ENCODE results near the gene MRAP.
"Not testable (repeated sequence)": the region's sequence is repeated elsewhere in the genome, so short reads cannot be mapped to it uniquely, and the experiment has no call there.

Gene MRAP

GRCh38 chr21:32298658-32299081, at the start of gene MRAP:
Gene MRAP, plus strand, starts transcription at chr21:32298855. Its CDS starts 117 bp downstream, at chr21:32298972.
- in situ Hi-C loops (cut with HindIII; ENCODE audit: low sequenced_read_pairs) = no loop called here

GRCh38 chr21:32249511-32250280, 49.0 kb upstream of the MRAP start:
- in situ Hi-C loops (cut with HindIII; ENCODE audit: low sequenced_read_pairs) = no loop called here

GRCh38 chr21:32252136-32252535, 46.5 kb upstream of the MRAP start:
- in situ Hi-C loops (cut with HindIII; ENCODE audit: low sequenced_read_pairs) = no loop called here

- in situ Hi-C loops (cut with HindIII; ENCODE audit: low sequenced_read_pairs) = no loop called here
Observed at GRCh38 chr21:32253215-32253641, 45.4 kb upstream of the MRAP start.

- in situ Hi-C loops (cut with HindIII; ENCODE audit: low sequenced_read_pairs) = no loop called here
Observed at GRCh38 chr21:32256251-32256650, 42.4 kb upstream of the MRAP start.

GRCh38 chr21:32256873-32257620, 41.6 kb upstream of the MRAP start:
- in situ Hi-C loops (cut with HindIII; ENCODE audit: low sequenced_read_pairs) = no loop called here

- in situ Hi-C loops (cut with HindIII; ENCODE audit: low sequenced_read_pairs) = no loop called here
Observed at GRCh38 chr21:32257962-32258785, 40.5 kb upstream of the MRAP start.

GRCh38 chr21:32258786-32259048, 39.9 kb upstream of the MRAP start:
- in situ Hi-C loops (cut with HindIII; ENCODE audit: low sequenced_read_pairs) = not testable (repeated sequence)

GRCh38 chr21:32260130-32260529, 38.5 kb upstream of the MRAP start:
- in situ Hi-C loops (cut with HindIII; ENCODE audit: low sequenced_read_pairs) = no loop called here

GRCh38 chr21:32261929-32262328, 36.7 kb upstream of the MRAP start:
- in situ Hi-C loops (cut with HindIII; ENCODE audit: low sequenced_read_pairs) = no loop called here

GRCh38 chr21:32265321-32265720, 33.3 kb upstream of the MRAP start:
- in situ Hi-C loops (cut with HindIII; ENCODE audit: low sequenced_read_pairs) = not testable (repeated sequence)

- in situ Hi-C loops (cut with HindIII; ENCODE audit: low sequenced_read_pairs) = no loop called here
Observed at GRCh38 chr21:32270748-32271147, 27.9 kb upstream of the MRAP start.

GRCh38 chr21:32276671-32277070, 22.0 kb upstream of the MRAP start:
- in situ Hi-C loops (cut with HindIII; ENCODE audit: low sequenced_read_pairs) = no loop called here

- in situ Hi-C loops (cut with HindIII; ENCODE audit: low sequenced_read_pairs) = no loop called here
Observed at GRCh38 chr21:32278103-32278502, 20.6 kb upstream of the MRAP start.

- in situ Hi-C loops (cut with HindIII; ENCODE audit: low sequenced_read_pairs) = no loop called here
Observed at GRCh38 chr21:32278518-32279376, 19.9 kb upstream of the MRAP start, which contains the start of gene MIS18A. Gene MIS18A, minus strand, starts transcription at chr21:32279049. Its CDS starts 35 bp downstream, at chr21:32279014.

- in situ Hi-C loops (cut with HindIII; ENCODE audit: low sequenced_read_pairs) = no loop called here
Observed at GRCh38 chr21:32279377-32279680, 19.3 kb upstream of the MRAP start.

- in situ Hi-C loops (cut with HindIII; ENCODE audit: low sequenced_read_pairs) = no loop called here
Observed at GRCh38 chr21:32281531-32281930, 17.1 kb upstream of the MRAP start.

GRCh38 chr21:32282992-32283391, 15.7 kb upstream of the MRAP start:
- in situ Hi-C loops (cut with HindIII; ENCODE audit: low sequenced_read_pairs) = no loop called here

GRCh38 chr21:32285476-32285875, 13.2 kb upstream of the MRAP start:
- in situ Hi-C loops (cut with HindIII; ENCODE audit: low sequenced_read_pairs) = no loop called here

GRCh38 chr21:32297449-32297848, 1.2 kb upstream of the MRAP start:
- in situ Hi-C loops (cut with HindIII; ENCODE audit: low sequenced_read_pairs) = no loop called here

GRCh38 chr21:32298148-32298559, 501 bp upstream of the MRAP start:
- in situ Hi-C loops (cut with HindIII; ENCODE audit: low sequenced_read_pairs) = no loop called here
